RKO (cell line): Measurements from ENCODE around the gene RAB4A.
"Not testable (repeated sequence)": the region's sequence is repeated elsewhere in the genome, so short reads cannot be mapped to it uniquely, and the experiment has no call there.

Experiments used
- DNase-seq: peaks from one replicate; pipeline ENCODE4 v3.0.0-alpha.2; 2016; ENCODE audit warnings: low spot score

Gene RAB4A

DNA sequence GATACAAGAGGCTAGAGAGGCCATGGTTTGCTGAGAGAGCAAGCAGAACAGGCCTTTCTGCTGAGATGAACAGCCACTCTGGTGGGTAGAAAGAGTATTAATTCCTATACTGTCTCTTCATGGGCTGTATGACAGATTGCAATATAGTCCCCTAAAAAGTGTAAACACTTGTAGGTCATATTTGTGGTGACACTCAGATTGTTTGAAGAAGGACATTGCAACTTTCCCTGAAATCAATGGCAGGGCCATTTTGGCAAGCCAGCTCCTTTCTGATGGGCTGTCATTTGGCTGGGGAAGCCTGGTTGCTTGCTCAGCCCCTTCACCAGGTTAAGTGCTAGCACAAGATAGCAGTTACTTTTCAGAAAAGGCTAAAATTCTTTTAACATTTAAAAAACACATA, 27.5 kb downstream of the RAB4A start:
- no peak for DNase-seq

GRCh38 chr1:229298887-229299503, 28.1 kb downstream of the RAB4A start:
- no peak for DNase-seq

- no peak for DNase-seq
These were observed 29.3 kb downstream of the RAB4A start for GRCh38 chr1:229300099-229300757.

DNA sequence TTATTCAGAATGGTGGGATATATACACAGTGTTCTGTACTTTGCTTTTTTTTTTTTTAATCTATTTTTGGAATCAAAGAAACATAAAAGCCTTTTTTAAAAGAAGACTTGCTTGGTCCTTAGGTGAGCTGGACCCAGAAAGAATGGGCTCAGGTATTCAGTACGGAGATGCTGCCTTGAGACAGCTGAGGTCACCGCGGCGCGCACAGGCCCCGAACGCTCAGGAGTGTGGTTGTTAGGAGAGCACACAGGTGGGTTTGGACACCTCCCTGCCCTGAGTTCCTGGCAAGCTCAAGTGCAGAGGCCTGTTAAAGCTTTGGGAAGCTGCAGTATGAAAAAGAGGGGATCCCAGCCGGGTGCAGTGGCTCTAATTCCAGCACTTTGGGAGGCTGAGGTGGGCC, 31.8 kb downstream of the RAB4A start:
- no peak for DNase-seq

DNA sequence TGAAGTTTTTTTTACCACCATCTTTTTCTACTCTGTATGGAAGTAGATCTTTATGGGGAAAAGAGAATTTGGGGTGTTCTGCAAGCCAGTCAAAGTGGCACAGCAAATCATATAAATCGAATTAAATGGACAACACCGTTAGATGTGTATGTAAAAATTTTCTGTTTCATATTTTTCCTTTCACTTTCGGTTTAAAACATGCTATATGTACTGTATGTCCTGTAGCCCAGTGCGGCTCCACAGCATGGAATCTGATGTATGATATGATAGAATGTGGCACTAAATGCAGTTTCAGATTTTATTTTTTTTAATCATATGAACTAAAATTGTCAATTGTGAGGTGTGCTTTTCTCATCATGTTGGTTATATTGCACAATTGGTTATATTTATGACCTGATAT, 32.9 kb downstream of the RAB4A start:
- DNase-seq = no peak

- no peak for DNase-seq
These were observed 34.5 kb downstream of the RAB4A start for GRCh38 chr1:229305392-229305791.

DNA sequence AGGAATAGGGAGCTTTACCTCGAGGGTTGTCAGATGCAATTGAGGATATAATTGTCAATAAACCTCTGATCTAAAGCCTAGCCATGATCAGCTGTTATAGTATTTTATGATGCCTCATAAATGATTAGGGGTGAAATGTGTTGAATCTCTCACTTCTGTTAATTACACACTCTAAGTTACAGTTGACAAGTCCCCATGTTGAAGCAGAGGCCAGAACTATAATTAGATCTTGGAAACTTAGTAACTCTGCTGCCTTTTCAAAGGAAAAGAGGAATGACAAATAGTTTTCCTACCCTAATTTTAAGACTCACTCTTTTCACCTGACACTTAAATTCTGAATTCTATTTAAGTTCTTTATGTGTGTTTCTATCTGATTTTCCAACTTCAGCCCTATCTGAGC, 38.2 kb downstream of the RAB4A start:
- no peak for DNase-seq

- no peak for DNase-seq
These were observed 38.8 kb downstream of the RAB4A start for GRCh38 chr1:229309684-229310083.

DNA sequence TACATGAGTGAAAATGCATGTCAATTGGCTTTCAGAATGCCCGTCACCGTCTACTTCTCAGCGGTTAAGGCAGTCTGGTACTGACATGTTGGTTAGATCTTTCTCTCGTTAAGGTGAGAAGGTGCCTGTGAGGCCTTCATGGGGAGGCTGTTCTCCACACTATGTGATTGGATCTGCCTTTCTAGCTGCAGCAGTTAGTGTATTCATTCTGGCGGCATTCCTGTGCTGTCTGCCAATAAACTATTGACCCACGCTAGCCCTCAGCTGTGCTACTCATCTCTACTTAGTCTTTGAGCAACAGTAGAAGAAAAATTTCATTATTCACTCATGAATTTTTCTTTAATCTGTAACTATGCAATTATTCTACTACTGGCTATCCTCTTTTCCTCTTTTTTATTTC, 39.9 kb downstream of the RAB4A start:
- no peak for DNase-seq

- DNase-seq = no peak
These were observed 45.3 kb downstream of the RAB4A start for GRCh38 chr1:229316166-229316565.

GRCh38 chr1:229318056-229318455, 47.1 kb downstream of the RAB4A start:
- DNase-seq = no peak

DNA sequence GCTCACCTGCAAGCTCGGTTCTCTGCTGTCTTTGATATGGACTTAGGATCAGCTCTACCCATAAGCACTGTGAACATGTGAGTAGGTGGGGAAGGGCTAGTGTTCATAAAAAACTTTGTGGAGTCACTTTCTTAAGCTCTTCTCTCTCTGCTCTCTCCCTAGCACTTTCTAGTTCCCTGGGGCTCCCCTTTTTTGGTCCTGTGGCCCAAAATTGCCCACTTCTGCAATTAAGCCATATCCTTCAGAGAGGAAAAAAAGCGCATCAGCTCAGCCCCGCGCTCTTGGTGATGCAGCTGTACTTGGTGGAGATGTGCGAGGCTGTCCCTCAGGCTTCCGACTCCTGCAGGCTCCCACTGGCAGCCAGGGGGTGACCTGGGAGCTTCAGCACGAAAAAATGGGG, 48.6 kb downstream of the RAB4A start:
- DNase-seq = no peak

DNA sequence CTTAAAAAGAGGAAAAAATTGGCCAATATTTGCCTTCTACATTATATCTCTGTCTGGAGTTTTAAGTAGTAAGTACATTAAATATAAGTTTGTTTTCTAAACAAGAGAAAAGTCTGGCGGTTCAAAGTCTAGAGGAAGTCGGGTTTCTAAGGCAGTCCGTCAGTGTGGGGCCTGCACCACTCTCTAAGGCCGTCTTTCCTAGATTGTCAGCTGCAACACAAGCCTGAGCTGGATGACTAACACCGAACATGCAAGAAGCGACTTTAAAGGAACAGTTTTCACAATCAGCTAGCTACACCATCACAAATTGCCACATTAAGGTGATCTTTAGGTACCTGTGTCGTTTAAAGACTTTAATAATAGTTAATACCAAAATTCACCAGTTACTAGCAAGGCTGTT, 52.3 kb downstream of the RAB4A start:
- DNase-seq = no peak

DNA sequence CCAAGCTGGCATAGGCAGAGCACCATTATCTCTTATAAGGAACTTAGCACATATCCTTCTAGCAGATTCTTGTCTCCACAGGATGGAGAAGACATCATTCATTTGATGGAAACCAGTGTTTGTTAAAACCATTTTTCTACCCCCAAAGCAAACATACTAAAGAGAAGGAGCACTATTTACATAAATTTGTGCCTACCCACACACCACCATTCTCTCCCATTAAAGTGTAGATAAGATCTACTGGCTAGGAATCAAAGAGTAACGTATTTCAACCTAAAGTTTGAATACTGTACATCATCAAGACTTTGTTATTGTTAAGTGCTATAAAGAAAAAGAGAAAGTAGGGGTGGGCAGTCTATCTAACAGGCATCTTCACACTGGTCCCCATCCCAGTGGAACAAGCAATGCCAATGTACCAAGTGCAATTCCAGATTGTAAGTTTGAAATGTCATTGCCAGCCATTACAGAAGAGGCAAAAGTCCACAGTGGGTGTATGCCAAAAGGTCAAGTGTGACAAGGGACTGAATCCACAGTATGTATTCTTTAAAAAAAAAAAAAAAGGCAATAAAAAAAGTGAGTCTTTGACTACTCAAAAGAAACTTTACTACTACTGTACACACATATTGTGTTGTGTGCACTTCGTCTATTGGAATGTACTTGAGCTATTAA, 53.1 kb downstream of the RAB4A start:
- DNase-seq = no peak

DNA sequence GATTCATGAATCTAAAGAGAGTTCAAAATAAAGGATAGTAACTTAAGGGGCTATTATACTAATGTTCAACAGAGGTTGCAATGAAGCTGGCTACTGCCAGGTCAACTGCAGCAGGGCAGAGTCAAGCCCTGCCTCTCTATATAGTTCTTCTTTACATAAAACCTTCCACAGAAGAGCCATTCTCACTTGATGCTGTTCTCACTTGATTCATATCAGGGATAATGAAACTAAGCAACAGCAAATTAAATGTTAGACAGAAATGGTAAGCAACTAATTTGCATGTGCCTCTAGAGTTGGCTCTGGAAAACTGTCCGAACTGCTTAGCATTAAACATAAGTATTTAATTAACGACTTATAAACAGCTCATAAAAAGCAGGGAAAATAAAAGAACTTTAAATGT, 54.5 kb downstream of the RAB4A start:
- no peak for DNase-seq

- no peak for DNase-seq
These were observed 55.1 kb downstream of the RAB4A start for GRCh38 chr1:229325853-229326487.

DNA sequence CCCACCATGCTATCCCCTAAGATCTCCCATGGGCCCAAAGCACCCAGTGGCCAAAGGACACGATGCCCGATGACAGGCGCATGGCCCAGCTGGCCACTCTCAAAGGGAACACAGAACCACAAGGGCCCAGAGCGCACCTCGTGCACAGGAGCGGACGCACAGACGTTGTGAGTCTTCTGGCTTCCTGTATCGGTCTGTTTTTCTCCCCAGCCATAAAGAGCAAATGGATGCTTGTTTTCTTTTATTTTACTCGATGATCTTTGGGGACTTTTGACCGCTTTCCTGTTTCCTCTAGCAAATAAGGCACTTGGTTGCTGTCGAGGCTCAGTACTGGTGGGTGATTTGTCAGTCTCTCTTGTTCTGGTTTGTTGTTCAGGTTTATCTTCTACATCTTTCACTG, 55.7 kb downstream of the RAB4A start:
- no peak for DNase-seq

DNA sequence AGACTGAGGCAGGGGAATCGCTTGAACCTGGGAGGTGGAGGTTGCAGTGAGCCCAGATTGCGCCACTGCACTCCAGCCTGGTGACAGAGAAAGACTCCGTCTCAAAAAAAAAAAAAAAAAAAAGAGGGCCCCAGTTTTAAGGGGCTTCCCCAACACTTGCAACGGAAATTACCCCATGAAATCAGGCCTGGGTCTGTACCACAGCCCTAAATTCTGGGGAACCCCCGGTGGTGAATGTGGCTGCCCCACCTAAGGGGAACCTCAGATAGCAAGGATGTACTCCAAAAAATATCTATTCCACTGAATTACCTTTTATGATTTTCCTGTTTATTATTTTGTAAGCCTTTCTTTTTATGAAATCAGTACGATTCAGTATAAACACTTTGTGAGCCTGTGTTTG, 56.9 kb downstream of the RAB4A start:
- not testable (repeated sequence) for DNase-seq

GRCh38 chr1:229328598-229329362, 57.9 kb downstream of the RAB4A start:
- no peak for DNase-seq

GRCh38 chr1:229334269-229334668, 63.4 kb downstream of the RAB4A start:
- no peak for DNase-seq

- DNase-seq = no peak
These were observed 63.8 kb downstream of the RAB4A start for GRCh38 chr1:229334716-229335115.

DNA sequence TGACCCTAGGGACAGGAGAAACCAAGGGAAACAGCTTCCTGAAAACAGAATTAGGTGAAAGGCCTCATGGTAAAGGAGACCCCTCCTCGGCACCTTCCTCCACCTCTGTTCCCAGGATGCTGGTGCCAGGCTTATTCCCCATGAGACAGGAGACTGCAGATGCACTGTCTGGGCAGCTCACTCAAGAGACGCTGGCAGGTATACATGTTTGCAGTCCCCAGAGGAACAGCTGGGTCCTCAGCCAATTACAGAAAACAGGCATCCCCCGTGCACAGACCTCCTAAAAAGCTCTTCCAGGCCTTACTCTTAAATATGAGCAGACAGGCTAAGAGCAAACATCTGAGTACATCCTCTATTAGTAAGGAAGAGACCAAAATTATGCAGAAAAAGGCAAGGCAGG, 65.4 kb downstream of the RAB4A start:
- DNase-seq = no peak
